ENCODE results near the gene P2RY14.

The P2RY14 gene

DNA sequence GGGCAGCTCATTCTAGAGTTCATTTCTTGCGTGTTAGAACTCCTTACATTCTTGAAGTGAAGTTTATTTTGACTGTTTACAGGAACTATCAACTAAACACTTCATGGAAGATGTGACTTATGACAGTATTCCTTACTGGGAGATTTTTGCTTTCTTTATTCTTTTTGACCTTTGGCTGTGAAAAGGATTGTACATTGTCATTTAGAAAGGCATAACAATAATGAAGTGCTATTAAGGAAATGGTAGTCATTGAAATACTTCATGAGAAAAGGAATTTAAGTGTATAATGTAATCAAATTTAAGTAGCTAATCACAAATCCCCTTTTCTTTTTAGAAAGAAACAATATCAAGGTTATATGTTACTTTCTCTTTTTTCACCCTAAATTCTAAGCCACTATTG is 11.3 kb downstream of the P2RY14 start:
- no peak for DNase-seq (ENCODE audit: extremely low read depth, low read depth)
- TF ChIP-seq, protein P1, sequence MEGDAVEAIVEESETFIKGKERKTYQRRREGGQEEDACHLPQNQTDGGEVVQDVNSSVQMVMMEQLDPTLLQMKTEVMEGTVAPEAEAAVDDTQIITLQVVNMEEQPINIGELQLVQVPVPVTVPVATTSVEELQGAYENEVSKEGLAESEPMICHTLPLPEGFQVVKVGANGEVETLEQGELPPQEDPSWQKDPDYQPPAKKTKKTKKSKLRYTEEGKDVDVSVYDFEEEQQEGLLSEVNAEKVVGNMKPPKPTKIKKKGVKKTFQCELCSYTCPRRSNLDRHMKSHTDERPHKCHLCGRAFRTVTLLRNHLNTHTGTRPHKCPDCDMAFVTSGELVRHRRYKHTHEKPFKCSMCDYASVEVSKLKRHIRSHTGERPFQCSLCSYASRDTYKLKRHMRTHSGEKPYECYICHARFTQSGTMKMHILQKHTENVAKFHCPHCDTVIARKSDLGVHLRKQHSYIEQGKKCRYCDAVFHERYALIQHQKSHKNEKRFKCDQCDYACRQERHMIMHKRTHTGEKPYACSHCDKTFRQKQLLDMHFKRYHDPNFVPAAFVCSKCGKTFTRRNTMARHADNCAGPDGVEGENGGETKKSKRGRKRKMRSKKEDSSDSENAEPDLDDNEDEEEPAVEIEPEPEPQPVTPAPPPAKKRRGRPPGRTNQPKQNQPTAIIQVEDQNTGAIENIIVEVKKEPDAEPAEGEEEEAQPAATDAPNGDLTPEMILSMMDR (IDR thresholded peaks at IDR 0.05; ENCODE audit: low read depth, low read length, missing control alignments), result no peak
- H3K4me3 ChIP-seq (replicated peaks; ENCODE audit: low read depth, low read length), result no peak overlapping the region

DNA sequence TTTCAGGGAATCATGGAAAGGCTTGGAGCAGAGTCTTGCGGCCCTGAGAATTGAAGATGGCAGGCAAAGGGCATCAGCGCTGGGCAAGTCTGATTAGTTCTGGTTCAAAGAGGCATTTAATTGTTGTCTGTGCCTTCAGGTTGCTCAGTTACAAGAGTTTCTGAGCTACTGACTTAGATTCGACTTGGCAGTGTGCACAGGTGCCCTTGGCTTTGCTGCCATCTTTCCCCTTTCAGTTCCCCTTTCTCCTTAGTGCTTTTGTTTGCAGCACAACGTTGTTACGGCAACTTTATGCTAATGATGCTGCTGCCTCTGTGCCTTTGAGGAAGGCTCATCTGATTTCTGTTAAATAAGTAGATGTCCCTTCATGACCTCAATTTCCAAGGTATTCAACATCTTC is 12.5 kb downstream of the P2RY14 start:
- H3K4me3 ChIP-seq (replicated peaks; ENCODE audit: low read depth, low read length), result no peak overlapping the region
- no peak for DNase-seq (ENCODE audit: extremely low read depth, low read depth)
- TF ChIP-seq, protein P1 (IDR thresholded peaks at IDR 0.05; ENCODE audit: low read depth, low read length, missing control alignments), result no peak

DNA sequence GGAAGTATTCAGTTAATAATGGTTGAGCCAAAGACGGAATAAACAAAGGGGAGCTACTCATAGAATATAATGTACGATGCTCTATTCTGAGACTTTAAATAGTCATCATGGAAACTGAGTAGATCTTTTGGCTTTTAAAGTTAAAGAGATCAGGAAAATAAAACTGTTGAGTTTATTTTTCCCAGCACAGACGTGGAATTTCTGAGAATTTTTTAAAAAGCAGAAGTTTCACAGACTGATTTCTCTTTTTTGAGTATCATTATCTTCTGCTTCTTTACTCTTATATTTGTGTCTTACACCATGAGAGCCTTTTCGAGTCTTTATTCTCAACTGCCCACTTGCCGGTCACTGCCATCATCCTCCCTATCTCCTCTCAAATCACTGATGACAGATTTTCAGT is 13.2 kb downstream of the P2RY14 start:
- no peak overlapping the region for H3K4me3 ChIP-seq (replicated peaks; ENCODE audit: low read depth, low read length)
- TF ChIP-seq, protein P1 (IDR thresholded peaks at IDR 0.05; ENCODE audit: low read depth, low read length, missing control alignments), result no peak
- DNase-seq (ENCODE audit: extremely low read depth, low read depth), result no peak

DNA sequence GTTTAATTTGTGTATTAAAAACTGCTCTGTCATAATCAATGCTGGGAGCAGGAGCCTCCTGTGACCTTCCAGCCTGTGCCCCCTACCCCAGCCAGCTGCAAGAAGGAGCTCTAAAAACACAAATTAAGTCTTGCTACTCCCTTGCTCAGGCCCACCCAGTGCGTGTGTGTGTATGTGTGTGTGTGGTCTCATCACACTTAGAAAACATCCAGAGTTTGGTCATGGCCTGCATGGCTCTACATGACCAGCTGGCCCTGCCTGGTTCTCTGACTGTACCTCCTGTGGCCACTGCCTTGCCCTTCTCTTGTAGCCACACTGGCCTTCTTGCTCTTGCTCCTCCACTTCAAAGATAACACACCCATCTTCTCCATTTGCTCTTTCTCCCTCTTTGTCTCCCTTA is 13.7 kb downstream of the P2RY14 start:
- no peak for DNase-seq (ENCODE audit: extremely low read depth, low read depth)
- TF ChIP-seq, protein P1 (IDR thresholded peaks at IDR 0.05; ENCODE audit: low read depth, low read length, missing control alignments), result no peak
- no peak overlapping the region for H3K4me3 ChIP-seq (replicated peaks; ENCODE audit: low read depth, low read length)

DNA sequence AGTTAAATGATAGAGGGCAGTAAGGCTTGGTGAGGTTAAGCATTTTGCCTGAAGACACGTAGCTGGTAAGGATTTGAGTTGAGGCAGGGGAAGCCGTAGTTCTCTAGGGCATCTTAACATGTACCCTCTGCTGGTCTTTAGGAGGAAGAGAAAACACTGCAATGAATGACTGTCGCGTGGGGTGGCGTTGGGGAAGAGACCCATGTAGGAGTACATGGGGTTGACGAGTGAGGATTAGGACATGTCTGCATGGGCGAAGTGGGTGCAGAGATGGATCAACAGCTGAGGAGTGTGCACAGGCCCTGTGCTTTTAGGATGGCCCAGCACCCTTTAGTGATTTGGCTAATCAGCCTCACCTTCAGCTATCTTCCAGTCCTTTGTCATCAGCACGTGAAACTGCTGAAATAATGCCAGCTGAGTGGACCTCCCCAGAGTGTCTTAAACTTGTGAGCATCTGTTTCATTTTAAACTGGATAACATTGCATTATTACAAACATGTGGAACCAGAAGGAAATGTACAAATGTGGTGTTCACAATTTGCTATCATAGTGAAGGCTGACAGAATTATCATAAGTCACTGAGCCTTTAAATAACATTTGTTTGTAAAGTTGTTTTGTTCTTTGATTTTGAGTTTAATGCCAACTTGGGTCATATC is 15.3 kb downstream of the P2RY14 start:
- H3K4me3 ChIP-seq (replicated peaks; ENCODE audit: low read depth, low read length), result no peak overlapping the region
- TF ChIP-seq, protein P1 (IDR thresholded peaks at IDR 0.05; ENCODE audit: low read depth, low read length, missing control alignments), result no peak
- DNase-seq (ENCODE audit: extremely low read depth, low read depth), result peak; percentile 60

DNA sequence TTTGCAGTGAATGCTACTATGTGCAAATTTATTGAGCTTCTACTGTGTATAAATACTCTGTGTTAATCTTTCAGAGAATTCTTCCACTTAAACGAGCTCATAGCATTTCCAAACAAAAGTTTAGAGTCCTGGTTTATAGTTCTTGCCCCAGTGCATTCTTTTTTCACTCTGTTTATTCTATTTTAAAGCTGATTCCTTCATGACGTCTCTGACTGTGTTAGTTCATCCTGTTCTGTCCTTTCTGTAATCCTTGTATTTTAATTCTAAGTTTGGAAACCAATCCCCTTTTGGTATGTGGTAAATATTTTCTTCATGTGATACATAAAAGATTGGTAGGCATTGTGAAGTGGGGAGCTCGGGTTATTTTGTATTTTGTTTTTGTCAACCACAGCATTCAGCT is 18.7 kb downstream of the P2RY14 start:
- DNase-seq (ENCODE audit: extremely low read depth, low read depth), result no peak
- TF ChIP-seq, protein P1 (IDR thresholded peaks at IDR 0.05; ENCODE audit: low read depth, low read length, missing control alignments), result no peak
- no peak overlapping the region for H3K4me3 ChIP-seq (replicated peaks; ENCODE audit: low read depth, low read length)

DNA sequence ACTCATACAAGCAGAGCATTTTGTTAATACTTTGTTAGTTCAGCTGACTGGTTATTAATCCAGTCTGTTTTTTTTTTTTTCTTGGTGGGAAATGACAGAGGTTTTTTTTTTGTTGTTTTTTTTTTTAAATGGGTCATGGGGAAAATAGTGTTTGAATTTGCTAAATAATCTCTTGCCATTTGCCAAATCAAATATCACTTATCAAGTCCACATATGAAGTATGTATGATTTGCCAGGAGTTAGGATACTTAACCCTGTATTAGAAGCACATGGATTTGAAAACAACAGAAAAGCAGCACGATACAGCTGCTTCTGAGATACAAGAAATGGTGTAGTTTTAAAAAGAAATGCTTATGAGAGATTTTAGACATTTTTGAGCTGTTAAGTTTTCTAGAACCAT is 21.6 kb downstream of the P2RY14 start:
- no peak overlapping the region for H3K4me3 ChIP-seq (replicated peaks; ENCODE audit: low read depth, low read length)
- DNase-seq (ENCODE audit: extremely low read depth, low read depth), result no peak
- TF ChIP-seq, protein P1 (IDR thresholded peaks at IDR 0.05; ENCODE audit: low read depth, low read length, missing control alignments), result no peak
